Brain microvascular endothelial cell (primary cell): Measurements from ENCODE around the gene DCBLD2.

Experiments used
- DNase-seq: peaks from one replicate; pipeline ENCODE4 v3.0.0-alpha.2; 2020
- H3K27ac ChIP-seq: fragments of 250-450 bp; sonication (Bioruptor Pico); 2 replicates; pipeline ENCODE4 v1.5.1; 2020; ENCODE audit warnings: mild to moderate bottlenecking, moderate library complexity
- H3K27me3 ChIP-seq: fragments of 250-450 bp; sonication (Bioruptor Pico); replicated peaks from 2 replicates; pipeline ENCODE4 v1.5.1; 2020; ENCODE audit warnings: mild to moderate bottlenecking
- H3K36me3 ChIP-seq: fragments of 250-450 bp; sonication (Bioruptor Pico); replicated peaks from 2 replicates; pipeline ENCODE4 v1.5.1; 2020; ENCODE audit warnings: mild to moderate bottlenecking
- H3K4me3 ChIP-seq: 2 replicates; pipeline ENCODE4 v1.5.1; 2011; ENCODE audit warnings: low read depth, mild to moderate bottlenecking, control low read depth, low read length, moderate library complexity
- CTCF ChIP-seq: IDR thresholded peaks from 2 replicates; pipeline ENCODE4 v1.5.1; 2011; ENCODE audit warnings: low read depth, mild to moderate bottlenecking, moderate library complexity, low read length, control low read depth, inconsistent platforms; ENCODE audit errors: missing control alignments
- in situ Hi-C: cut with HindIII; loops from 2 replicates; pipeline ENCODE4 v1.10.0; 2017; ENCODE audit warnings: low sequenced_read_pairs, low pct_ligation_motif_present

DCBLD2 gene

GRCh38 chr3:98829246-98829832 lies 72.2 kb downstream of the DCBLD2 start:
- H3K27ac ChIP-seq: no peak overlapping the region
- H3K36me3 ChIP-seq: peaks cover 19% of the 10 kb centered on the region
- TF ChIP-seq CTCF: no peak
- in situ Hi-C loops: no loop called here
- H3K27me3 ChIP-seq: no peaks in the 10 kb centered on the region
- H3K4me3 ChIP-seq: no peak overlapping the region
- DNase-seq: no peak

- H3K27me3 ChIP-seq: no peaks in the 10 kb centered on the region
- TF ChIP-seq CTCF: no peak
- in situ Hi-C loops: no loop called here
- no peak overlapping the region for H3K4me3 ChIP-seq
- H3K36me3 ChIP-seq: peaks cover 12% of the 10 kb centered on the region
- DNase-seq: no peak
- no peak overlapping the region for H3K27ac ChIP-seq
These were observed 74.1 kb downstream of the DCBLD2 start for GRCh38 chr3:98827221-98827920.

GRCh38 chr3:98826126-98826525 lies 75.4 kb downstream of the DCBLD2 start:
- in situ Hi-C loops: no loop called here
- TF ChIP-seq CTCF: no peak
- Histone ChIP-seq H3K4me3 (no peak overlapping the region), H3K36me3 (peaks cover 21% of the 10 kb centered on the region), H3K27ac (no peak overlapping the region), H3K27me3 (no peaks in the 10 kb centered on the region)
- no peak for DNase-seq

GRCh38 chr3:98824256-98824655 lies 77.2 kb downstream of the DCBLD2 start:
- peak; percentile 38 for TF ChIP-seq CTCF
- Histone ChIP-seq H3K4me3 (no peak overlapping the region), H3K27ac (no peak overlapping the region), H3K27me3 (no peaks in the 10 kb centered on the region), H3K36me3 (peaks cover 33% of the 10 kb centered on the region)
- no peak for DNase-seq
- in situ Hi-C loops: loop anchor here (25.0 kb wide), 1 partner anchor 163 kb away; no protein-coding TSS in a partner anchor

GRCh38 chr3:98823791-98824190 lies 77.7 kb downstream of the DCBLD2 start:
- peaks cover 36% of the 10 kb centered on the region for H3K36me3 ChIP-seq

More at GRCh38 chr3:98823791-98824190, 77.7 kb downstream of the DCBLD2 start:
- no peak for TF ChIP-seq CTCF
- in situ Hi-C loops: loop anchor here (25.0 kb wide), 1 partner anchor 164 kb away; no protein-coding TSS in a partner anchor
- Histone ChIP-seq H3K27ac (no peak overlapping the region), H3K27me3 (no peaks in the 10 kb centered on the region), H3K4me3 (no peak overlapping the region)
- DNase-seq: peak; percentile 60
